GM18861 (cell line): ENCODE data around the gene TOP2B.

Experiments used
- ATAC-seq: cut with Tn5 transposase; IDR thresholded peaks from one replicate; pipeline ENCODE4 v1.9.1; 2021; ENCODE audit not compliant: unreplicated experiment

TOP2B gene

DNA sequence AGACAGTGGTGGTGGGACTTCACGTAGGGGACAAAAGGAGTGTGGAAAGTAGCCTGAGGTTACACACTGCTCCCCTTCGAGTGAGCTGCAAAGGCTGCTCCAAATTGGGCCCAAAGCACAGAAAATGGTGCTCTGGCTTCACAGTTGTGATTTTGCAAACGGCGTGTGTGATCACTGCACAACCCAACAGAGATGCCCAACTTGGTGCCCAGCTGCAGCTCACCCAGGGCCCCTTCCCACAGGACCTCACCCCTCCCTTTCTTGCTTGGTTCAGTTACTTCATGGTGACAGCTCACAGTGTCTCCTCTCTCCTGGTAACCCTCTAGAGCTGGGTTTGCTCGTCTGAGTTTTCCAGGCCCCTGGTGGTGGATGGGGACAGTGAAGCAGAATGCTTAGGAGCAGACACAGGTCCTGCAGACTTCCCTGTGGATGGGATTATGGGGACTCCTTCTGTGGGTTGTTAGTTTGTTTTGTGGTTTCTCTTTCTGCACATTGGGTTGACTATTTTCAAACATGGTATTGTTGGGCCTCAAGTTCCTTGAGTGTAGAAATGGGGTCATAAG lies 98.3 kb downstream of the TOP2B start:
- ATAC-seq, result no peak

DNA sequence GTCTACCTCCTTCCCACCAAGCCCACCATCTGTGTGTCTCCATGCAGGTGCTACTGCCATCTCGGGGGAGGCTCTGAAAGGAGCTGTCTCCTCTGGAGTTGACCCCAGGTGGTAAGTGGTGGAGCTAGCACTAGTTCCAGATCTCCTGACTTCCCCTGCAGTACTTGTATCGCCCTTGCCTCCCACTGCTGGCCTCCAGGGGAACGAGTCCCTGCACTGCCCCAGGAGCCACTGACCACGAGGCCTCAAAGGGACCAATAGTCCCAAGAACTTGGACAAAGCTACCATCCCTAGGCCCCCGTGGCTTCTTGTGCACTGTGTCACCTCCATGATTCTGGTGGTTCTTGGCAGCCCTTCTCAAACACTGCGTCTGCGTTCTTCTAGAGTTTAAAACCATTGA lies 98.9 kb downstream of the TOP2B start:
- ATAC-seq, result no peak

DNA sequence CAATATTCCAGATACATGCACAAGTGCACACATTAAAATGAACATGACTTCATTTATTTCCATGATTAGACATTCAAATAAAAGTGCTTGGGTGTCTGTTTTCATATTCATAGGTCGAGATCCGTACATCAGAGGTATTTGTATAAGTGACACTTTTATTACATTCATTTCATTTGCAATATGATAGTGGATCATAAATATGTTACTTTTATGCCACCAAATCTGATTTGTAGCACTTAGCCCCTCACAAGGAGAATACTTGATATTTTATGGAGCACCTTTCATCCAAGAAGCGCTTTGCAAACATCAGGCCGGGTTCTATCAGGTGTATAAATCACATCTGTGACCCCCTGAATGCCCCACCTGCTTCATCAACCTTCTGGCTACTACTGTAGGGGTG lies 100.6 kb downstream of the TOP2B start:
- ATAC-seq, result no peak

DNA sequence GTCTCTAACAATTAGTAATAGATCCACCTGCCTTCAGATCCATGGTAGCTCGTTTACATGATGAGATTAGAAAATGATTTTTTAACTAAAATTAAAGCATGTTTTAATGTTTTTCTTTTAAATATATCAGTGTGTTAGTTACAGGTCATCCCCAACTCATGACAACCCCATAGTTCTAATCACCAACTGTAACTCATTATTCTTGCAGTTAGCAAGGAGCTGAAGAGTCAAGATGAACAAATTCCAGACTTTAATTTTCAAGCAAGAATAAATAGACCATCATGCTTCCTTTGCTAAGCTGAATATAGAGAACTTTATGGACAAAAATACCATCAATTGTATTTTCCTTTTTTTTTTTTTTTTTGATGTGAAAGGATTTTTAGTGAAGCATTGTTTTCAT lies 101.1 kb downstream of the TOP2B start:
- ATAC-seq, result no peak

DNA sequence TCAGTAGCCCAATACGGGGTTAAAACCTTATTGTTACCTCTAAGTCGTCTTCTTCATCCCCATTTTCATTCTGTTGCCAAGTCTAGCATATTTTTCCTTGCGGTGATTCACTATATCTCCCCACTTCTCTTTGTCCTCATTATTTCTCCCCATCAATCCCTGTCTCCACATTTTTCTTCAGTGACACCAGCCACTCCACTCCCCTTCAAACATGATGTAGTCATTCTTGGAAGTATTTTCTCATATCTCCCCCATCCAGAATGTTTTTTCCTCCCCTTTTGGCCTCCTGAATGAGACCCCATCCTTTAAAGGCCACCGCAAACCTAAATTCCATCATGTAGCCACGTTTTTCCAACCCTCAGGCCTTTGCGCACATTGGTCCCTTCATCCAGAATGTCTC lies 105.9 kb downstream of the TOP2B start:
- no peak for ATAC-seq

DNA sequence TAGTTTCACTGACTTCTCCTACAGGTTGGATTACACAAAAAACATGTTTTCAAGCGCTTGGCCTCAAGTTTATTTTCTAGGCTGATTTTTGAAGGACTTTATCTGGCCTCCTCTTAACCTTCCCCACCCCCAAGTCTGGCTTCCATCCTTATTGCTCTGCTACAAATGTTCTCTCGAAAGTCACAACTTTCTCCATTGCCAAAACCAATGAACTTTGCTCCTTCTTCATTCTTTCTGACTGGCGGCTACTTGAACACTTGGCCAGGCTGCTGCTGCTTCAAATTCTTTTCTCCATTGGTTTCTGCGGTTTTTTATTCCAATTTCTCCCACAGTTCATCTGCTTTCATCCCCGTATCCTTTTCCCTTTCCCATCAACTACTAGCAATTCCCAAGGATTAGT lies 106.6 kb downstream of the TOP2B start:
- no peak for ATAC-seq

DNA sequence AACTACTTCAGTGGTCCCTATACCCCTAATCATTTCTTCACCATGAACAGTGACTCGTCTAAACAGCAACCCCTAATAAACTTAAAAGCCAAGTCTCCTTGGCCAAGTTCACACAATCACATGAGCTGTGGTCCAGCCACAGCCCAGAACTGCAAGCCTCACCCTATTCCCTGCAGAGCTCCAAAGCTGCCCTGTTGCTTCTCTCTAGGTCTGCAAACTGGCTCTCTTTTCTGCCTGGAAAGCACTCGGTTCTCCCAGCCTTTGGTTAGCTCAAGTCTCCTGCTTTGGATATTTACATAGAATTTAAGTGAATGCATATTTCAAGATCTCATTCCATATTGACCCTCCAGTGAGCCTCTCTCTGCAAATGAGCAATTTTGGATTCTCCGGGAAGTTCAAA lies 107.0 kb downstream of the TOP2B start:
- ATAC-seq, result no peak

DNA sequence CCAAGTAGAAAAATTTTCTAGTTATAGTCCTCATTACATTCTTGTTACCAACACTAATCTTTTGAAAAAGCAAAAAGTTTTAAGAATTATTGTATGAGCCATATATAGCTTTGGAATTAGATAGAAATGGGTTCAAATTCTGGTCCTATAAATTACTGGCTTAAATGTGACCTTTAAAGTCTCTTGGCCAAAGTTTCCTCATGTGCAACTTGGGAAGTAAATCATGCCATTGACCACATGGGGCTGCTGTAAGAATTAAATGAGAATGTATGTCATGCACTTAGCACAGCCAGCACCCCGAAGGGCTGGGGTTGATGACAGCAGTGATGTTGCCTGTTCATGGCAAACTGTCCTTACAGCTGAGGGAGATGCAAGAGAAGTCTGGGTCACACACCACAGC lies 108.3 kb downstream of the TOP2B start:
- ATAC-seq, result no peak

DNA sequence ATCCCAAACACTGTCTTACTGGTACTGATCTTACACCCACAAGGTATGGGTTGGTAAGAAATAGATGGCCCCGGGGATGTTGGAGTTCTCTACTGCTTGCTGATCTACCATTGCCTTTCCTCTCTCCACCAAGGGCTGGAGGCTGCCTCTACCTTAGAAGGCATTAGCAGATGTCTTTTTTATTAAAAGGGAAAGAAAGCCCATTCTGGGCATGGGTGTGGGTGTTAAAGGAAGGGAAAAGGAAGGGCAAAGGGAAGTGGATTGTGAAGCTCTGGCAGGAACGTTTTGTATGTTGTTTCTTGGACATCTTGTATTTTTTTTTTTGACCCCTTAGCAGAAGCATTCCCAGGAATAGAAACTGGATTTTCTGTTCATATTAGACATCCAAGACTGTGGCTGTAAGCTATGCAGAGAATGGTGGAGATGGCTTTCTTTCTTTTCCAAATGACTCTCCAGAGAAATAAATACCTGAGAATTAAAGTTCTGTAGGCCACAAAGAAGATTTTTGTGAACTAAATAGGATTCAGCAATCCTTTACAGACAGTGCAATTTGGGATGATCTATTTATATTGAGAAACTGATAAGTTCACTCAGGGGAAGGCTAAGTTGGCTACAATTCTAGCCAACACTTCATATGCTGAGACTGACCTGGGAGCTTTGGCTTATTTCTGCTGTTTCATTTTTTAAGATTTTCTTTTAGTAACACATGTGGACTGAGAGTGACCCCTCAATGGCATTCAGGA lies 108.8 kb downstream of the TOP2B start:
- ATAC-seq, result no peak

DNA sequence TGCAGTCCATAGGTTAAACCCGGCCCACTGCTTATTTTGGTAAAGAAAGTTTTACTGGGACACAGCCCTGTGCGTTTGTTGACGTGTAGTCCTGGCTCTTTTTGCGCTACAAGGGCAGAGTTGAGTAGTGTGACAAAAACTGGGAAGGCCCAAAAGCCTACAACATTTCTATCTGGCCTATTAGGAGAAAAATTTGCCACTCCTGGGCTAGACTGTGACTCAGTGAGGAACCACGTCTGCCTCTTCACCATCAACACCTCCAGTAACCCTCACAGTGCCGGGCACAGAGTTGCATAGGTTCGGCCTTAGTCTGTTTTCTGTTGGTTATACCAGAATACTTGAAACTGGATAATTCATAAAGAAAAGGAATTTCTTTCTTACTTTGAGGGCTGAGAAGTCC lies 110.3 kb downstream of the TOP2B start:
- ATAC-seq, result no peak

DNA sequence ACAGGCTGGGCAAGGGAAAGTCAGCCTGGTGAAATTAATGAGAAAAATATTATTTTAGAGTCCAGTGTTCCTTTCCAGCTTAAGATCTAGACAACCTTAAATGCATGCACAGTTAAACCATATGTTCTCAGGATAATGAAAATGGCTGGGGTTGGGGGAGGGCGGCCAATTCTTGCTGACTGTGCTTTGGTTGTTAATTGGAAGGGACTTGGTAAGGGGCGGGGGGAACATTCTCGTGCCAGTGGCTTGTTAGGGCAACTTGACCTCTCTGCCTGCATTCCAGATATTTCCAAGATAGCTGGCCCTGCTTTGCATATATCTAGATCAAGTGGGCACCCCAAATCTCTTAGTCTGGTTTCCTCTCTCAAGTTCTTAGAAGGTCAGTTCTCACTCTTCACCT lies 112.5 kb downstream of the TOP2B start:
- ATAC-seq, result no peak

DNA sequence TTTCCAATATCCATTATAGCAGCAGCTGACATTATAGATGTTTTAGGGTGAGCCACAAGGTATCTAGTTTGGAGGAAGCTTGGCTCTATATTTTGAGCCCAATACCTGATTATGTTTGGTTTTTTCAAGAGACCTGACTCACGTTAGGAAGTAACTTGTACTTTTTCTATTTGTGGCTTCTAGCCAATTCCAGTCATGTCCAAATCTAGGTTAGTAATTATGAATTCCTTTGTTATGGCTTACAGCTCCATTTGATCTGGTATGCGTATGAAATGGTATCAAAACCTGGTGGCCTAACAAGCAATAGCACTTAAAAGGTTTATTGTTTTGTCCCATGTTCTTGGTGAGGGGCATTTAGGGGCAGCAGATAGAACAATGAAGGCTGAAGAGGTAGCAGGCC lies 115.9 kb downstream of the TOP2B start:
- ATAC-seq, result no peak

DNA sequence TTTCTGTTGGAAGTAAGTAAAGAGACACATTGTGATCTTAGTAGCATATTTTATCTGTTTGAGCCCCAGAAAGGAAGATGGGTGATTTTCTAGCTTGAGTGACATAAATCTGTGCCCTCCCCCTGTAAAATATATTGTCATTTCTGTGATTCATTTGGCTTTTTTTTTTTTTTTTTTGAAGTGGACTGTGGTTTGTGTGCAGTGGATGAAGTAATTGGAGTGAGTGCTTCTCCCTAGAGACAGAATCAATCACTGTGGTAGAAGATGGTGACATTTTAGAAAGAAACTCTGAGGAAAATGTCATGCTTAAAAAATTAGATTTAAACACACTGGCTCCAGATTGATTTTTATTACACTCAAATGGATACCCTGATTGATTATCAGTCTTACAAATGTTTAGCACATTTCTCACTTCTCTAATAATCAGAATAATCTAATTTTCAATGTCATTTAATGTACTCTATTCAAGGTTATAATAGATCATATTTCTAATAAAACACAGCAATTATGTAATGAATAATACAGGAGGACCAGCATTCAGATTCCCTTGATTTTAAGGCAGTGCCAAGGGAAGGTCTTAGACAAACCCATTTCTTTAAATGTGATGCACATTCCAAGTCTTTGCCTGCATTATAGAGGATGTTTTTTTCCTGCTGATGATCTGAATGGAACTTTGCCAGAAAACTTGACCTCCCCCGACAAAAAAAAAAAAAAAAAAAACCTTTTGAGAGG lies 116.6 kb downstream of the TOP2B start:
- ATAC-seq, result no peak
